Measurements from ENCODE around the gene SLC45A3.

The SLC45A3 gene

DNA sequence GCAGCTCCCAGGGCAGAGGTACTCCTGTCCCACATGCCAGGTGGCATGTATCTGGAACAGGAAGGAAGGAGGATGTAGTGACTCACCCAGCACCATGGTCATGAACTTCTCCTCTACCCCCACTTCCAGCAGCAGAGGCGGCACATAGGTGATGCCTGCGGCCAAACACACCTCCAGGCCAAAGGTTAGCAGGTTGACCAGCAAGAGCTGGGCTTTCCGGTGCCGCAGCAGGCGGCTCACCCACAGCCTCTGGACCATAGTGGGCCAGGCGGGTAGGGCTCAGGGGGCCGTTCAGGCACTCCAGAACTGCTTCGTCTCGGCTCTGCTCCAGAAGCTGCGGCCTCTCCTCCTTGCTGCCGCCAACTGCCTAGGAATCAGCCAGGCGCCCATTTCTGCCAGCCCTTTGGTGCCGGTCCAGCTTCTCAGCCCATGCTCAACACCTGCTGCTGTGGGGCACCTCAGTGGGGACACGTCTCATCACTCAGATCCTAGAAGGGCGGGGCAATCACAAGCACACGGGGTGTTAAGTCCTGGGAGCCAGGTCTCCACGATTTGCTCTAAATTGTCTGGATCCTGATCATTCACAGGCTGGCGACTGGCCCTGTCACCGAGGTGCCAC, 15.8 kb downstream of the SLC45A3 start:
- Histone ChIP-seq H4K20me1 (no peaks in the 10 kb centered on the region), H3K9ac (peak overlapping the region; percentile 56), H3K27ac (peak overlapping the region; percentile 74), H3K27me3 (no peaks in the 10 kb centered on the region), H3K36me3 (peaks cover 9% of the 10 kb centered on the region; the same call in 1 of the 2 replicates), H3K4me1 (peaks cover 94% of the 10 kb centered on the region), H3K4me2 (peak overlapping the region; percentile 81), H3K4me3 (no peak overlapping the region), H3K9me3 (no peaks in the 10 kb centered on the region)
- TF ChIP-seq Cebpa-rat (IDR thresholded peaks at IDR 0.05) = no peak

DNA sequence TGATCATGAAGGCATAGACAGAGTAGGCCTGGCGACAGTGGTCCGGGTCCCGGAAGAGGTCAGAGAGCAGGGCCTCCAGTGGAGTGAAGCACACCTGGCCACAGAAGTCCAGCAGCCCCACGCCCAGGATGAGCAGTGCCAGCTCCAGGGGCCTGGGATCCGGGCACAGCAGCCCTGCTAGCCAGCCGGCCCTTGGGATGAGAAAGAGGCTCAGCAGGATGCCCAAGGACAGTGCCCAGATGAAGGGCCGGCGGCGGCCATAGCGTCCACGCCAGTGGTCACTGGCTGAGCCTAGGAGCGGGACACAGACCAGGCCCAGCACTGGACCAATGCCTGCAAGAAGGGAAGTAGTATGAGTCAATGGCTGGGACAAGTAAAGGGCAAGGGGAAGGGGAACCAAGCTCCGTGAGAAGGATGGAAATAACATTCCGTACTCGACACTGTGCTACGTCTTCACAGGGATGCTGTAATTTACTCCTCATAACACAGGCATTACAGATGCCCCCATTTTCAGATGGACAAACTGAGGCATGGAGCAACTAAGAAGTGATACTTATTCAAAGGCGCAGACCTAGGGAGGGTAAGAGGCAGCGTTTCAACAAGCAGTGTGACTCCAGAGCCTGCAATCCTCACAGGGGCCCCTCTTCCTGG, 16.9 kb downstream of the SLC45A3 start:
- no peak for TF ChIP-seq Cebpa-rat (IDR thresholded peaks at IDR 0.05)

DNA sequence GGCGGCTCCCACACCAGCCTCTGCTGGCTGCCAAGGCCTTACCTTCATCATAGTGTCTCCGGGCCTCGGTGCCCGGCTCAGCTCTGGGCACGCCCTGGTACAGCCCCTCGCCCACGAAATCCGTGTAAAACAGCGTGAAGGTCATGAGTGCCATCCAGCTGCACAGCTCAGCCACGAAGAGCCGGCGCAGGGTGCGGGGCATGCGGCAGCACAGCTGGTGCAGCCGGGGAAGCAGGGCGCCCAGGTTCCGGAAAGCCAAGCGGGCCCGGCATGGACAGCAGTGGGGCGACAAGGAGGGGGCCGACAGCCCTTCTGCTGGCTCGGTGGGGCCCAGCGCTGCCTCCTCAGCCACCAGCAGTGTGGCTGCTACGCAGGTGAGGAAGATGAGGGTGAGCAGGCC, 17.5 kb downstream of the SLC45A3 start:
- peak overlapping the region; percentile 35 for H3K4me2 ChIP-seq
- H3K27me3 ChIP-seq = no peaks in the 10 kb centered on the region
- no peak overlapping the region for H3K4me3 ChIP-seq
- H3K4me1 ChIP-seq = peaks cover 87% of the 10 kb centered on the region
- peaks cover 9% of the 10 kb centered on the region; the same call in 1 of the 2 replicates for H3K36me3 ChIP-seq
- TF ChIP-seq Cebpa-rat (IDR thresholded peaks at IDR 0.05) = no peak
- H3K9me3 ChIP-seq = no peaks in the 10 kb centered on the region
- H4K20me1 ChIP-seq = no peaks in the 10 kb centered on the region
- no peak overlapping the region for H3K9ac ChIP-seq
- H3K27ac ChIP-seq = 0 out of 2 replicates have a peak overlapping the region, but pooled peaks have one; percentile 40

More for the DNA sequence above, 16.9 kb downstream of the SLC45A3 start:
- Histone ChIP-seq H3K9me3 (no peaks in the 10 kb centered on the region), H3K36me3 (peaks cover 9% of the 10 kb centered on the region; the same call in 1 of the 2 replicates), H4K20me1 (no peaks in the 10 kb centered on the region), H3K27me3 (no peaks in the 10 kb centered on the region), H3K9ac (no peak overlapping the region), H3K4me1 (peaks cover 93% of the 10 kb centered on the region), H3K27ac (0 out of 2 replicates have a peak overlapping the region, but pooled peaks have one; percentile 40), H3K4me3 (no peak overlapping the region), H3K4me2 (peak overlapping the region; percentile 81)

DNA sequence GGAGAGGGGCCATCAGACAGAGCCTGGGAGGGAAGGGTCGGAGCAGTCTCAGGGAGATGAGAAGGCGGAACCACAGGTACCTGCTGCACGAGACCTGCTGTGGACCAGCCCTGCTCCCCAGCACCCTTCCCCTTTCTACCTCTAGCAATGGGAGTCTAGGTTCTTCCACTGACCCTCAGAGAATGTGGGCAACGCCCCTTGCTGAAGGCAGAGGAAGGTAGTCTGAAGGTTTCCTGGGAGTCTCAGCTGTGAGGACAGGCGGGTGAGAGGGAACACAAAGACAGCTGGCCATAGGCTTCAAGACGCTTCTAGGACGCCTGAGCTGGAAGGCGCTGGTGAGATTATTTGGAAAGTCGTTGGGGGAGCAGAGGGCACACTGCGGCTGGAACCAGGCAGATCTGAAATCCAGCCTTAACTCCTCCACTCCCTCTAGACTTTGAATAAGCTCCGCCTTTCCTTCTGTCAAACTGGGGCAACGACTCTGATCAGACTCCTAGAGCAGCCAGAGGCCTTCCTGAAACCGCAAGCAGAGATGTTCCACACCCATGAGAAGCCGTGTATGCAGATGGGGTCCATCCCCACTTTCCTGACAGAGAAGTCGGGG, 18.1 kb downstream of the SLC45A3 start:
- no peak overlapping the region for H3K9ac ChIP-seq
- no peaks in the 10 kb centered on the region for H3K27me3 ChIP-seq
- peak overlapping the region; percentile 35 for H3K4me2 ChIP-seq
- H3K4me1 ChIP-seq = peaks cover 82% of the 10 kb centered on the region
- H4K20me1 ChIP-seq = no peaks in the 10 kb centered on the region
- H3K36me3 ChIP-seq = peaks cover 9% of the 10 kb centered on the region; the same call in 1 of the 2 replicates
- H3K9me3 ChIP-seq = no peaks in the 10 kb centered on the region
- no peak for TF ChIP-seq Cebpa-rat (IDR thresholded peaks at IDR 0.05)
- no peak overlapping the region for H3K4me3 ChIP-seq
- H3K27ac ChIP-seq = peak overlapping the region; percentile 40; the same call in 1 of the 2 replicates

DNA sequence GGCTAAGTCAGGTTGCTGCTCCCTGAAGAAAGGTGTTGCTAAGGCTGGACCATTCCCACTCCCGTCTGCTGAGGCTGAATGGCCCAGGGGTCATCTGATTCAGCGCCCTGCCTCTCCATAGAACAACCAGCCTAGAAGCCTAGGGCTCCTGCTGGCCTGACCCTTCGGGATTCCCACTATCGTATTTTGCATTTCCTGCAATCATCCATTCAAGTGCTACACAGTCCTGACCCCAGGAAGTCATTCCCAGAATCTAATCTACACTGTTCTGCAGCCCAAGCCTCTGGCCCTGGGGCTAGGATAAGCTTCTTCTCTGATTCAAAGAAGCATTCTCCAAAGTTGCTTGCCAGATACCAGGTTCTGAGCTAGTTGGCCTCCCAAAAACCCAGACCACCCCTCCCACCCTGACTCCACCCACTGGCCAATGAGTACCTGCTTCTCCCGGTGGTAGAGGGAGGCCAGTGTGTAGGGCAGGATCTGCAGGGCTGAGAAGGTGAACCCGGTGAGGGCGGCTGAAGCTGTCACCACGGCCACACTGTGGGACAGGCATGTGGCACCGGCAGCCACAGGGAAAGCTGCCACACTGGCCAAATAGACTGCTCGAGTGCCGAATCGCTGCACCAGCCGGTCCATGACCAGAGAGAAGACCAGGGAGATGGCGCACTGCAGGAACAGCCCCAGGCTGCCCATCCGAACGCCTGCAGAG, 18.7 kb downstream of the SLC45A3 start:
- no peaks in the 10 kb centered on the region for H3K9me3 ChIP-seq
- H3K4me1 ChIP-seq = peaks cover 75% of the 10 kb centered on the region
- peaks cover 9% of the 10 kb centered on the region; the same call in 1 of the 2 replicates for H3K36me3 ChIP-seq
- H3K4me2 ChIP-seq = peak overlapping the region; percentile 35
- H3K27me3 ChIP-seq = no peaks in the 10 kb centered on the region
- no peak overlapping the region for H3K4me3 ChIP-seq
- no peaks in the 10 kb centered on the region for H4K20me1 ChIP-seq
- H3K27ac ChIP-seq = peak overlapping the region; percentile 40; the same call in 1 of the 2 replicates
- no peak overlapping the region for H3K9ac ChIP-seq
- no peak for TF ChIP-seq Cebpa-rat (IDR thresholded peaks at IDR 0.05)

DNA sequence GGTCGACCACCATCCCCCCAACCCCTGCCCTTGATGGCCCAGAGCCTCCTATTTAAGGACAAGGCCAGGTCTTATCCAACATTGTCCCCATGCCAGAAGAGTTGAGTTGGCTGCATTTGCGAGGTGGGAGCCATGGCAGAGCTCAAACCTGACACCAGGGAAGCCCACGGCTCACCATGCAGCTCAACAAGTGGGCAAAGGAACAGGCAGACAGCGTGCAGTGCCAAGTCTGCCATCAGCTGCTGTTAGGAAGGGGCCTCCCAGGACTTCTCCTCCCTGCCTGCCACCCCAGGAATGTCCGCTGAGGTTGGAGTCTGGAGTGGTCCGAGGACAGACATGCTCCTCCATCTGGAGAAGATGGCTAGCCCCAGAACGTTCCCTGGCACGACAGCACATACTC, 19.9 kb downstream of the SLC45A3 start:
- Histone ChIP-seq H3K4me2 (peak overlapping the region; percentile 80), H3K27me3 (no peaks in the 10 kb centered on the region), H4K20me1 (no peaks in the 10 kb centered on the region), H3K4me1 (peaks cover 63% of the 10 kb centered on the region), H3K27ac (peak overlapping the region; percentile 43), H3K9me3 (no peaks in the 10 kb centered on the region), H3K4me3 (no peak overlapping the region), H3K9ac (peak overlapping the region; percentile 53; the same call in 1 of the 2 replicates), H3K36me3 (peaks cover 9% of the 10 kb centered on the region; the same call in 1 of the 2 replicates)
- no peak for TF ChIP-seq Cebpa-rat (IDR thresholded peaks at IDR 0.05)

DNA sequence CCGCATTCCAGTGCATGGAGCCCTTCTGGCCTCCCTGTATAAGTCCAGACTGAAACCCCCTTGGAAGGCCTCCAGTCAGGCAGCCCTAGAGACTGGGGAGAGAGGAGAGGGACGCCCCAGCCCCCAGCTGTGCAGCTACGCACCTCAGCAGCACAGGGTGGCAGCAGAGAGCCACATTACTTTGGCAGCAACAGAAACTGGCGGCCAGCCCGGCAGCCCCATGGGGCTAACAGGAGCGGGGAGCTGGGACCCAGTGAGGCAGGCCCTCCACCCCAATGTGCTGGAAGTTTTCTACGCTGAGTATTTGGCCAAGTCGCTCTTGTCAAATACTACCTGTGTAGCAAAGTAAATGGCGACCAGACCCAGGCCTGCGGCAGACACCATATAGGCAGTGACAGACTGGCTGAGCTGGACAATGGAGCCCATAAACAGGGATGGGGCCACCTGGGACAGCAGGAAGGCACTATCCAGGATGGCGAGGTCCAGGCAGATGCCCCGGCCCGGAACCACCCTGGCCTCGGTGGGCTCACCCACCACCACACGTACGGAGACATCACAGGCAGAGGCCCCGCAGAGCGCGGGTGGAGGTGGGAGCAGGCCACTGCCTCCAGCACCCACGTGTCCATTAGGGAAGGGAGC, 21.2 kb downstream of the SLC45A3 start:
- Histone ChIP-seq H3K4me2 (peak overlapping the region; percentile 80), H4K20me1 (no peaks in the 10 kb centered on the region), H3K27ac (no peak overlapping the region), H3K27me3 (no peaks in the 10 kb centered on the region), H3K4me1 (peaks cover 50% of the 10 kb centered on the region), H3K9ac (no peak overlapping the region), H3K9me3 (no peaks in the 10 kb centered on the region), H3K36me3 (peaks cover 9% of the 10 kb centered on the region; the same call in 1 of the 2 replicates), H3K4me3 (no peak overlapping the region)
- no peak for TF ChIP-seq Cebpa-rat (IDR thresholded peaks at IDR 0.05)

DNA sequence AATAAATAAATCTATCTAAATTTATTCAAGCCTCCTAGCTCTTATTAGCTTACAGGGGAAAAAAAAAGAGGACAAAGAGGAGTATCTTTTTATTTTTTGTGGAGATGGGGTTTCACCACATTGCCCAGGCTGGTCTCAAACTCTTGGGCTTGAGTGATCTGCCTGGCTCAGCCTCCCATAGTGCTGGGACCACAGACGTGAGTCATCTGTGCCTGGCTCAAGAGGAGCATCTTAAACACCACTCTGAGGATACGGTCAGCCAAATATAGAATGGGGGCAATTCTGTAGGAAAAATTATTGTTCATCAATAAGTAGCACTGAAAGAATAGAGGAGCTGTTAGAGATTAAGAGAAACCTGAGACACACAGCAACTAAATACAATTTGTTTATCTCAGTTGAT, 24.1 kb downstream of the SLC45A3 start:
- Histone ChIP-seq H3K27ac (no peak overlapping the region), H3K4me1 (peaks cover 27% of the 10 kb centered on the region), H3K36me3 (no peaks in the 10 kb centered on the region), H3K27me3 (no peaks in the 10 kb centered on the region), H3K9me3 (no peaks in the 10 kb centered on the region), H3K9ac (no peak overlapping the region), H3K4me2 (no peak overlapping the region), H3K4me3 (no peak overlapping the region), H4K20me1 (no peaks in the 10 kb centered on the region)
- TF ChIP-seq Cebpa-rat (IDR thresholded peaks at IDR 0.05) = no peak

DNA sequence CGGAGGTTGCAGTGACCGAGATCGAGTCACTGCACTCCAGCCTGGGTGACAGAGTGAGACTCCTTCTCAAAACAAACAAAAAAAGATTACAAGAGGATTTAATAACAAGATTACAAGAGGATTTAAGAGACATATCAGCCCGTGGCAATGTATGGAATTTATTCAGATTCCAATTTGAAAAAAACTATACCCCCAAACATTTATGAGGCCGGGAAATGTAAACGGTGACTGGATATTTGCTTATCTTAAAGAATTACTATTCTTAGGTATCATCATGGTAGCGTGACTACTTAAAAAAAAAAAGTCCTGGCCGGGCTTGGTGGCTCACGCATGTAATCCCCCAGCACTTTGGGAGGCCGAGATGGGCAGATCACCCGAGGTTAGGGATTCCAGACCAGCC, 27.3 kb downstream of the SLC45A3 start:
- H3K27me3 ChIP-seq = no peaks in the 10 kb centered on the region
- H3K36me3 ChIP-seq = no peaks in the 10 kb centered on the region
- H3K4me1 ChIP-seq = peaks cover 23% of the 10 kb centered on the region
- H3K27ac ChIP-seq = no peak overlapping the region
- no peaks in the 10 kb centered on the region for H3K9me3 ChIP-seq
- no peaks in the 10 kb centered on the region for H4K20me1 ChIP-seq
- TF ChIP-seq Cebpa-rat (IDR thresholded peaks at IDR 0.05) = no peak
- H3K4me3 ChIP-seq = no peak overlapping the region
- H3K4me2 ChIP-seq = no peak overlapping the region
- no peak overlapping the region for H3K9ac ChIP-seq
